ENCODE measurements around the gene CHRNB1.

Gene CHRNB1

DNA sequence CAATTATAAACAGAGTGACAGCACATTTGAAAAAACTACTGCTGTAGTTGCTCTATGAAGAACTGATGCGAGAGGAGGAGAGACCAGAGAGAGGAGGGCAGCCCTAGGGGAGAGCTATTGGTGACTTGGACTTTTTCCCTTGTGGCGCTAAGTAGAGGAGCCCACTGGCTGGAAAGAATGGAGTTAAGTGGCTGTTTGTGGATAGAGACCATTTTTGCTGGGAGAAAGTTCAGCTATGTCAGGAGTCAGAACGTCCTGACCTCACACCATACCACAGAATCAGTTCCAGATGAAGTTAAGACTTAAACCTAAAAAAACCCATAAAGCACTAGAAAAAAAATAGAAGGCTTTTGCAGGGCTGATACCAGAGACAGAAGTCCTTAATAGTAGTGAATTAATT lies 41.3 kb downstream of the CHRNB1 start:
- no peak for DNase-seq

DNA sequence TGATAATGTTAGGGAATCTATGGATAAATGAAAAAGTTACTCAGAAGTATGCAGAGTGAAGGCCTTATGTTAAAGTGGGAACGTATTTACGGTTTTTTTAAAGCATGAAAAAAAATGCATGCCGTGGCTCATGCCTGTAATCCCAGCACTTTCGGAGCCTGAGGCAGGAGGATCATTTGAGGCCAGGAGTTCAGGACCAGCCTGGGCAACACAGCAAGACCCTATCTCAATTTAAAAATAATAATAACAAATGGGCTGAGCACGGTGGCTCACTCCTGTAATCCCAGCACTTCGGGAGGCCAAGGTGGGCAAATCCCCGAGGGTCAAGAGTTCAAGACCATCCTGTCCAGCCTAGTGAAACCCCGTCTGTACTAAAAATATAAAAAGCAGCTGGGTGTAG lies 45.3 kb downstream of the CHRNB1 start:
- DNase-seq = no peak

DNA sequence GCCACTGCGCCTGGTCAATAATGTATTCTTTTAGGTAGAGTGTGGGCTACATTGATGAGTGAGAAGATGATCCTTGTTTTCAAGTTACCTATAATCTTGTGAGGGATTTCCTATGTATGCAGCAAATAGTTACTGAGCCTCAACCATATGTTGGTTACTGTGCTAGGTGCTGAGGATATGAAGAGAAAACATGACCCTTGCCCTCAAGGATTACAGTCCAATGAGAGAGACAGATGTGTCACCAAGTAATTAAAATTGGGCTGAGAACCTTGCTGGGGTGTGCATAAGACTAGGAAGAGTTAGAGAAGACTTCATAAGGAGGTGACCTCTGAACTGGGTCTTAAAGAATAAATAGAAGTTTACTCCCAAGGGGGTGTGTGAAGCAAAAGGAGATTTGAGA lies 46.7 kb downstream of the CHRNB1 start:
- DNase-seq = no peak

DNA sequence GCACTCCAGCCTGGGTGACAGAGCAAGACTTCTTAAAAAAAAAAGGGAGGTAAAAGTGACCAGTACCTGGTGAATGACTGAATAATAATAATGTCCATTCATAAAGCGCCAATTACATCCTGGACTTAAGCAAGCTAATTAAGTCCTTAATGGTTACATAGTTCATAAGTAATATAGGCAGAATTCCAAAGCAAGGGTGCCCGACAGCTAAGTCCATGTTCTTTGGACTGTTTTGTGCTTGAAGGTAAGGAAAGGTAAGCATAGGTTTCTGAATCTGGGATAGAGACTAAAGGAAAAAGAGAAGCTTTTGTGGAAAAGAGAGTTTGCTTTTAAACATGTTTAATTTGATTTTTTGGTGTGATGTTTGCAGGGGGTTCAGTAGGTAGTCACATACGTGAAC lies 49.1 kb downstream of the CHRNB1 start:
- no peak for DNase-seq

DNA sequence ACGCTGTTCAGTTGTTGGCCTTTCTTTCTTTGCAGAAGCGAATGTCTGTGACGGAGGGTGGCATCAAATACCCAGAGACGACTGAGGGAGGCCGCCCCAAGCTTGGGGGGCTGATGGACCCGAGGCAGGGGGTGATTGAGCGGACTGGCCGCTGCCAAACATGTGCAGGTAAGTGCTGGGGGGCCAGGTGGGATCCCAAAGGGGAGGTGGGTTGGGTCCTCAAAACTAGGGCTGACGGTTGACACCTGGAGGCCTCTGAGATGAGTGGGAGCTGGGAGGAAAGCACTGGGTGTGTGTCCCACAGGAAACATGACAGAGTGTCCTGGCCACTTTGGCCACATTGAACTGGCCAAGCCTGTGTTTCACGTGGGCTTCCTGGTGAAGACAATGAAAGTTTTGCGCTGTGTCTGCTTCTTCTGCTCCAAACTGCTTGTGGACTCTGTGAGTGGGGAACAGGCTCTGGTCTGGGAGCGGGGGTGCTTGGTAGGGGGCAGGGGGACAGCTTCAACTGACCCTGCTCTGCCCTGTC lies 51.1 kb downstream of the CHRNB1 start:
- no peak for DNase-seq

DNA sequence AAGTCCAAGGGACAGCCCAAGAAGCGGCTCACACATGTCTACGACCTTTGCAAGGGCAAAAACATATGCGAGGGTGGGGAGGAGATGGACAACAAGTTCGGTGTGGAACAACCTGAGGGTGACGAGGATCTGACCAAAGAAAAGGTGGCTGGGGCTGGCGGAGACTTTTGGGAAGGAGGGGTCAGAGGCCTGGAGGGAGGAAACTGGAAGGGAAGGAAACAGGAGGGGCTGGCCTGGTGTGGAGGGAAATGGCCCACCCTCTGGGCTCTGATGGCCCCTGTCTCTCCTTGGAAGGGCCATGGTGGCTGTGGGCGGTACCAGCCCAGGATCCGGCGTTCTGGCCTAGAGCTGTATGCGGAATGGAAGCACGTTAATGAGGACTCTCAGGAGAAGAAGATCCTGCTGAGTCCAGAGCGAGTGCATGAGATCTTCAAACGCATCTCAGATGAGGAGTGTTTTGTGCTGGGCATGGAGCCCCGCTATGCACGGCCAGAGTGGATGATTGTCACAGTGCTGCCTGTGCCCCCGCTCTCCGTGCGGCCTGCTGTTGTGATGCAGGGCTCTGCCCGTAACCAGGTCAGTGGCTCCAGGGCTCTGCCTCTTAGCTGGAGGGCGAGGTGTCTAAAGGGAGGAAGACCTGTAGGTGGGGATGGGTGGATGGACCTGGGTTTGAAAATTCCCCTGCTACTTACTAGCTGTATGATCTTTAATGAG lies 51.8 kb downstream of the CHRNB1 start:
- no peak for DNase-seq

DNA sequence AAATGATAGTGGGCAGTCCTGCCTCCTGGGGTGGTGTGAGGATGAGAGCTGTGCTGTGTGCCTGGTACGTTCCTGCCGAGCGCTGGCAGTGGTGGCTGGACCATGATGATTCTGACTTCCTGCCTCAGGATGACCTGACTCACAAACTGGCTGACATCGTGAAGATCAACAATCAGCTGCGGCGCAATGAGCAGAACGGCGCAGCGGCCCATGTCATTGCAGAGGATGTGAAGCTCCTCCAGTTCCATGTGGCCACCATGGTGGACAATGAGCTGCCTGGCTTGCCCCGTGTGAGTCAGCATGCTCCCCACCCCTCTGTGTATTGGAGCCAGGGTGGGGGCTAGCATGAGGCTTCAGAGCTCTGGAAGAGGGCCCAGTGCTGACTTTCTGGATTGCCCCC lies 52.4 kb downstream of the CHRNB1 start:
- DNase-seq = no peak

DNA sequence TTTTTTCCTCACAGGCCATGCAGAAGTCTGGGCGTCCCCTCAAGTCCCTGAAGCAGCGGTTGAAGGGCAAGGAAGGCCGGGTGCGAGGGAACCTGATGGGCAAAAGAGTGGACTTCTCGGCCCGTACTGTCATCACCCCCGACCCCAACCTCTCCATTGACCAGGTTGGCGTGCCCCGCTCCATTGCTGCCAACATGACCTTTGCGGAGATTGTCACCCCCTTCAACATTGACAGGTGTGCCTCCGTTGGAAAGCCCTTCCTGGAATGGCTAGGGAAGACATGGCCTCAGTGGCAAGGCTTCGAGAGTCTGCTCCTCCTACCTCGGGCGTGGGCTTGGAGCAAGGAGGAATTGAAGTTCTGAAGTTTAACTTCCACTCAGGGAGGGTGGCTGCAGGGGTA lies 52.8 kb downstream of the CHRNB1 start:
- no peak for DNase-seq

DNA sequence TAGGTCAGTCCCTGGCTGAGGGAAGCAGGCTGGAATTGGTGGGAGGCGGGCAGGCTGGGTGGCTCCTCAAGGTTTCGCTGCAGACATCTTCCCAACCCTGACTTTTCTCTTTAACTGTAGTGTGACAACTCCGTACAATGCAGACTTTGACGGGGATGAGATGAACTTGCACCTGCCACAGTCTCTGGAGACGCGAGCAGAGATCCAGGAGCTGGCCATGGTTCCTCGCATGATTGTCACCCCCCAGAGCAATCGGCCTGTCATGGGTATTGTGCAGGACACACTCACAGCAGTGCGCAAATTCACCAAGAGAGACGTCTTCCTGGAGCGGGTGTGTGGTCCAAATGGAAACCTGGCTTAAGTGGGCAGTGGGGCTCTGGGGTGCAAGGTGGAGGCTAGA lies 54.3 kb downstream of the CHRNB1 start:
- no peak for DNase-seq

DNA sequence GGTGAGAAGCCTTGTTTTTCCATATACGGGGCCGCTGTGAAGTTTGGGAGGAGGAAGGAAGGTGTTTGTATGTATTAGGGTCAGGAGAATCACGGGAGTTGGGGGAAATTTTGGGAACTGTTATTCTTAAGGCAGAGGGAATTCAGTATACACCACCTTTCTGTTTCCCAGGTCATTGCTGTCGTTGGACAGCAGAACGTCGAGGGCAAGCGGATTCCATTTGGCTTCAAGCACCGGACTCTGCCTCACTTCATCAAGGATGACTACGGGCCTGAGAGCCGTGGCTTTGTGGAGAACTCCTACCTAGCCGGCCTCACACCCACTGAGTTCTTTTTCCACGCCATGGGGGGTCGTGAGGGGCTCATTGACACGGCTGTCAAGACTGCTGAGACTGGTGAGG lies 56.9 kb downstream of the CHRNB1 start:
- DNase-seq = no peak

DNA sequence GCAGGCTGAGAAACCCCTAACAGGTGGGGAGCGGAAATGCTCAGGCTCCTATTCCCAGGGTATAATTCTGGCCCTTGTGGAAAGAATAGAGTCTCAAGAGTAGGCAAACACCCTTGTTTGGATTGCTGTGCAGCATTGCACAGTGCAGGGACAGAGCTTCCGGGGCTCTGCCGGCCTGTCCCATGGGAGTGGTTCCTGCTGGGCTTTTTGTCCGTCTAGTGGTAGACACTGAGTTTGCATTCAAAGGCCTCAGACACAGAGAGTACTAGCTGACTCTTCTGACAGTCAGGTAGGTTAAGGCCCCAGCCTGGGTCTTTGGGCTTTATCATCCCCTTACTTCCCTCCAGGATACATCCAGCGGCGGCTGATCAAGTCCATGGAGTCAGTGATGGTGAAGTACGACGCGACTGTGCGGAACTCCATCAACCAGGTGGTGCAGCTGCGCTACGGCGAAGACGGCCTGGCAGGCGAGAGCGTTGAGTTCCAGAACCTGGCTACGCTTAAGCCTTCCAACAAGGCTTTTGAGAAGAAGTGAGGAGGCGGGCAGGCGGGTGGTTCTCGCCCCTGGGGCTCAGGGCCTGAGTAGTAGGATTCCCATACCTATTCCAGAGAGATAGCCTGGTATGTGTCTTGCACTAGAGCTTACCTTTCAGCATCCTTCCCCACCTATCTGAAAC lies 57.4 kb downstream of the CHRNB1 start:
- DNase-seq = no peak

DNA sequence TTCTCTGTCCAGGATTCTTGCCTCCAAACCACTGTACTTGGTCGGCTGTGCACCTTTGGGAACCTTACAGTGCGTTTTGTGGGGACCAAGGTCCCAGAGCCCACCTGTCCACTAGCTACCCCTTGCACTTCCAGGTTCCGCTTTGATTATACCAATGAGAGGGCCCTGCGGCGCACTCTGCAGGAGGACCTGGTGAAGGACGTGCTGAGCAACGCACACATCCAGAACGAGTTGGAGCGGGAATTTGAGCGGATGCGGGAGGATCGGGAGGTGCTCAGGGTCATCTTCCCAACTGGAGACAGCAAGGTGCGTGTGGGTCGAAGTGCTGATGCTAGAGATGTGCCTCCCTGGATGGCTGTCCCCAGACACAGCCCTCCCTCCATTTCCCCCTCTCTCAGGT lies 58.1 kb downstream of the CHRNB1 start:
- DNase-seq = no peak

DNA sequence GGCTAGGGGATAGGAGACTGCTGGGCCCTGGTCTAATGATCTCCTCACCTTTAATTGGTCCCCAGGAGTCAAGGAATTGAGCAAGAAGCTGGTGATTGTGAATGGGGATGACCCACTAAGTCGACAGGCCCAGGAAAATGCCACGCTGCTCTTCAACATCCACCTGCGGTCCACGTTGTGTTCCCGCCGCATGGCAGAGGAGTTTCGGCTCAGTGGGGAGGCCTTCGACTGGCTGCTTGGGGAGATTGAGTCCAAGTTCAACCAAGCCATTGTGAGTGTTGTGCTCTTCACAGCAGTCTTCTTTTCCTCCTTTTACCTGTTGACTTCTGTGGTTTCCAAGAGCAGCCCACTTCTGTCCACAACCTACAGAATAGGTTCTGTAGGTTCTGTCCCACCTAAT lies 58.7 kb downstream of the CHRNB1 start:
- no peak for DNase-seq
